Fibroblast of gingiva (primary cell): ENCODE measurements around the gene SLC38A10.
"Not testable (repeated sequence)": the region's sequence is repeated elsewhere in the genome, so short reads cannot be mapped to it uniquely, and the experiment has no call there.

Experiments
- DNase-seq: peaks from one replicate; pipeline ENCODE4 v3.0.0-alpha.2; 2011; ENCODE audit warnings: low read depth

The SLC38A10 gene

DNA sequence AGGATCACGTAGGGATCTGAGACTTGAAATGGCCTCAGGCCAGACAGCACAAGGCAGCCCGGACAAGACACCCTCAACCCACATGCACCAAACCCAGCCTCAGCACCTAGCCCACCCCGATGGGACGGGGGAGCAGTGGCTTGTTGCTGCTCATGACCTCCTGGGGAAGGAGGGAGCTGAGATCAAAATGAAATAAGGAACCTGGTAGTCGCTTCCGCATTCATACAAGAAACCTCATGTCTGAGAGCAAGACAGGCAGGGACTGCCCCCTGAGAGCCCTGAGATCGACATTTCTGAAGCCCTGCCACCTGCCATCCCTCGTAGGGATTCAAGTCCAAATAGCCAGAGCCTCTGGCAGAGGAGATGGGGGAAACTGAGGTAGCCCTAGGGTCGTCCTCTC is 66.7 kb downstream of the SLC38A10 start:
- no peak for DNase-seq

- DNase-seq: not testable (repeated sequence)
Measured at GRCh38 chr17:81227630-81228029, 67.5 kb downstream of the SLC38A10 start.

DNA sequence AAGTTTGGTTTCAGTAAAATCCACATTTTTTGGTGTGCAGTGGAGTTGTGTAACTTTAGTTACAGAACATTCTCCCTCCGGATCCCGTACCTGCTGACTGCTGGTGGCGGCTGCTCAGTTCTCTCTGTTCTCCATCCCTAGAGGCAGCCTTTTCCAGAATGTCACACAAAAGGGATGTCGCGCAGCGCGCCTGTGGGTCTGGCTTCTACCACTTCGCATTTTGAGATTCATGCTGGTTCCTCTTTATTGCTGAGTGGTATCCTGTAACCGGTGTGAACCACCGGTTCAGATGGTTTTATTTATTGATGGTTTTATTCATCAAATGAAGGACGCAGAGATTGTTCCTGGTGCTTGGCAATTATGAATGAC is 71.4 kb downstream of the SLC38A10 start:
- DNase-seq: no peak

DNA sequence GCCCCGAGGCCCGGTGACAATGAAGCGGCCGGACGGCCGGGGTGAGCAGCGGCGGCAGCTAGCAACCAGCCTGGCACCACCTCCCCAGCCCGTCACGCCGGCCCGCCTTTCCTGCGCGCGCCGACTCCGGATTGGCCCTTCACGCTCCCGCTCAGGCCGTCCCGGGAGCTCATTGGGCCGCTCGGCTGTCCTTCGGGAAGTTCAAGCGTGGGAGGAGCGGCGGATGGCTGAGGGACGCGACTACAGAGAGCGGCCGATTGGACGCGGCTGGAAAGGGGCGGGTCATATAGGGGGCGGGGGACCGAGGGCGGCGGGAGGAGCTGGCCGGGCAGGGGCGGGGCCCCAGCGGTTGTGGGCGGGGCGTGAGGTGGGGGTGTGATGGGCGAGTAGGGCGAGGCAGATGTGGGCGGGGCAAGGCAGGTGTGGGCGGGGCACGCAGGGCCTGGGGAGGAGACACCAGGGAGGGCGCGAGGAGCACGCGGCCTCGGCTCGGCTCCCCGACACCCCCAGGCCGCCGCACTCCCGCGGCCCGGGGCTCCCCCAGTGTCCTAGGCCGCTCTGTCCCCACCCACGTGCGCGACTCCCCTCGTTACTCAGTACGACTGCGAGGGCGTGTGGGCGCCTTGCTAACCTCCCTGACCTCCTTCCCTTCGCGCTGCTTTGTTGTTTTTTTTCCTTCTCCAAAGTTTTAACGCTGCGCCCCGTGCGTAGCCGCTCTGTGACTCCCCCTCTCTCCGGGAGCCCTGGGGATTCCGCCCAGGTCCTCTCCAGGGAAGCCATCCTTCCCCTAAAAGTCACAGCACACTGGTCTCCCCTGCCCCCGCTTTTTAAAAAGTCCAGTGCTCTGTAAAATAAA is 72.0 kb downstream of the SLC38A10 start, which contains the start of gene CEP131:
CEP131 (minus strand) TSS at position 60 of the 856 bp plus-strand sequence. CDS start 2,909 bp downstream, outside the sequence.
- peak; percentile 98 for DNase-seq

DNA sequence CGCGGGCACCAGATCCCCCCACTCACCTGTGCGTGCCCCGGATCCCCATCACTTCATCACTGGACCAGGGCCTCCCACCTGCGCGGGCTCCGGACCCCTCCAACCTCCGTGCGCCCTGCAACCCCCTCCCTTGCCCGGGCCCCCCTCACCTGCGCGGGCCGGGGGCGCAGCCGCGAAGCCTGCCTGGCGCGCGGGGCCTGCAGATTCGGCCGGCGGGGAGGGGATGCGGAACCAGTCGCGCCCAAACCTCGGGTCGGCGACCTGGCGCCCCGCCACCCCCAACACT is 72.5 kb downstream of the SLC38A10 start:
- no peak for DNase-seq

GRCh38 chr17:81221842-81222619 is 73.1 kb downstream of the SLC38A10 start:
- DNase-seq: no peak

DNA sequence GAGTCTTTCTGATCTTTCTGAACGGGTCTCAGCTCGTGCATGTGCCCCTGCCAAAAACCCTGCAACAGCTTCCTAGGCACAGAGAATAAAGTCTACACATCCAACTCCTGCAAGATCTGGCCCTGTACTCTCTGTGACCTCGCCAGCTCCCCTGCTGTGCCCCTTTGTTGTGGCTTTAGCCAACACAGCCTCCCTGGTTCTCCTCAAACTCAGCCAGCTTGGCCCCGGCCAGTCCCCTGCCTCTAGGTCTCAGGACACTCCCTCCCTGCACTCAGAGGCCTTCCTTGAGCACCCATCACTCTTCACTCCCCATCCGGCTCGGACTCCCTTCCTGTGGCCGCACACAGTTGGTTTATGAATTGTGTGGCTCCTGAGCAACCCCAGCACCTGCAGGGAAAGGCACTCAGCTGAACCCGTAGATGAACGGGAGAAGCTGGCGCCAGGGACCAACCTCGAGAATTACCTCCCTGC is 73.7 kb downstream of the SLC38A10 start:
- DNase-seq: no peak

DNA sequence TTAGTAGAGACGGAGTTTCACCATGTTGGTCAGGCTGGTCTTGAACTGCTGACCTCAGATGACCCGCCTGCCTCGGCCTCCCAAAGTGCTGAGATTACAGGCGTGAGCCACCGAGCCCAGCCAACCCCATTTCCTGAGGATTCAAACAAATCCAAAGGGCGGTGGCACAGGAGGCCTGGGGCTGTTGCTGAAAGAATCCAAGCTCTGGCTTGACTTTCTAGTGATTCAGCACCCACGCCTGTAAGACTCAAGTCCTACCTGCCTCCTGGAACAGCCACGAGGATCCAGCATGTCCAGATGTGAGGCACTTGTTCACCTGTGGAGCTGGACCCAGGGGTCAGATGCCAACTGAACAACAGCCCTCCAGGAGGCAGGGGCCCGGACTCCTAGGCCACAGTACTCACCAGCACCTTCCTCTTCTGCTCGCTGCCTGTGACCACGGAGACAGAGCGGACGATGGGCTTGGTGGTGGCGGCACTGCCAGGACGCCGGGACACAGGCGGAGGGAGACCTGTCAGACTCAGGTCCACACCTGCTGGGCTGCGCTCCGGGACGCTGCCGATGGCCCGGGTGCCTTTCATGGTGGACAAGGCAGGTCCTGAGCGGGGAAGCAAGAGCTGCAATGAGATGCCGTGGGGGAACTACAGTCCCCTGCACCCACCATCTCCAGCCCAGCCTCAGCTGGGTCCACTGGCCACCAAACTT is 75.5 kb downstream of the SLC38A10 start:
- DNase-seq: no peak

DNA sequence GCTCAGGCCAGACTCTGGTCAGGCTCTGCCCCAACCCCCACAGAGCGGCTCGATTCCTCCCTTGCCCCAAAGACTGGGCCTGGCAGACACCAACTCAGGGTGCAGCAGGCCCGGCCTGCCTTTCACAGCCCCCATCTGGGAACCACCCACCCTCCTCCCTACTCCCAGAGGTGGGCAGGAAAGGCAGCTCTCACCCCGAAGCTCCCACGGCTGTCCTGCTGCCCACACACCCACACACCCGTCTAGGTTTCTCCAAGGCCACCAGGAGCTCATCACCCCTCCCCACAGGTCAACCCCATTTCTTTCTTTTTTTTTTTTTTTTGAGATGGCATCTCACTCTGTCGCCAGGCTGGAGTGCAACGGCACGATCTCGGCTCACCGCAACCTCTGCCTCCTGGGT is 76.1 kb downstream of the SLC38A10 start:
- DNase-seq: no peak

GRCh38 chr17:81218459-81218858 is 76.6 kb downstream of the SLC38A10 start:
- no peak for DNase-seq

DNA sequence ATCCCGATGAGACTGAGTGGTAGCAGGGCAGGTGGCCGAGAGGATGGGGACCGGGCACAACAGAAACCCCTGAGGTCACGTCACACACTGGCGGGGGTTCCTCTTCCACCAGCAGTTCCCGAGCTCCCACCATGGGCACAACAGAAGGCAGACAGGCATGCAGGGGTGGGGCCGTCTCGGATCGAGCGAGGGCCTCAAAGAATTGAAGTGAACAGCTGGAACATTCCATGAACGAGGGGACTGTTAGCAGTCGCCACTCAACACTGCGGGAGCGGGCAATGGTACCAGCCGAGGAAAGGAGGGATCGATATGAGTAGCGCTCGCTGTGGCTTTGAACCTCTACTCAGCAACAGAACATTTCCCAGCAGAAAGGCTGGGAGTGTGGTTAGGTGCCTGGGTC is 77.6 kb downstream of the SLC38A10 start:
- no peak for DNase-seq

GRCh38 chr17:81213978-81214377 is 81.1 kb downstream of the SLC38A10 start:
- DNase-seq: no peak

DNA sequence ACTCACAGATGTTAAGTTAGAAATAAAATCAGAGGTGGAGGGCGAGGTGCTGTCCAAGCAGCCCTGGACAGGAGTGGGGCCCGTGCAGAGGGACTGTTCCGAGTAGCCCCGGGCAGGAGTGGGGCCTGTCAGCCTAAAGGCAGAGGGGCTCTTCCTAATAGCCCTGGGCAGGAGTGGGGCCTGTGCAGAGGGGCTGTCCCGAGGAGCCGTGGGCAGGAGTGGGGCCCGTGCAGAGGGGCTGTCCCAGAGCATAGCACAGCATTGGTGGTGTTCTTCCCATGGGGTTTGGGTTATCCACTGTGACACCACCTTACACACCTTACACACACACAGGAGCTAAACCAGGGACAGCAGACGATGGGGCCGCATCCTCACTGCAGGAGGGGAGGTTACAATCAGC is 82.7 kb downstream of the SLC38A10 start:
- no peak for DNase-seq

GRCh38 chr17:81210868-81211267 is 84.2 kb downstream of the SLC38A10 start:
- DNase-seq: no peak

DNA sequence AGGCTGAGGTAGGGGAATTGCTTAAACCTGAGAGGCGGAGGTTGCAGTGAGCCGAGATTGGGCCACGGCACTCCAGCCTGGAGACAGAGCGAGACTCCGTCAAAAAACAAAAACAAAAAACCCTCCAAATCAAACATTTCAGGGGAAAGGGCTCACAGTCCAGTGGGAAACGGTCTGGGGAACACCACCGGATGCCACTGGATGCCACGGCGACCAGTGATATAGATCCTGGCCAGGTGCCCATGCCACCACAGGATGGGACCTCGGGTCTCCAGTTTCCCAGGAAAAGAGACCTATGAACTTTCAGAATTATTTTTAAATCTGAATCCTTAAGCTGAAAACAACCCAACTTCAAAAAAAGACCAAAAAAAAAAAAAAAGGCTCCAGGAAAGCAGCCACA is 84.6 kb downstream of the SLC38A10 start:
- no peak for DNase-seq

GRCh38 chr17:81209141-81209540 is 86.0 kb downstream of the SLC38A10 start:
- no peak for DNase-seq

DNA sequence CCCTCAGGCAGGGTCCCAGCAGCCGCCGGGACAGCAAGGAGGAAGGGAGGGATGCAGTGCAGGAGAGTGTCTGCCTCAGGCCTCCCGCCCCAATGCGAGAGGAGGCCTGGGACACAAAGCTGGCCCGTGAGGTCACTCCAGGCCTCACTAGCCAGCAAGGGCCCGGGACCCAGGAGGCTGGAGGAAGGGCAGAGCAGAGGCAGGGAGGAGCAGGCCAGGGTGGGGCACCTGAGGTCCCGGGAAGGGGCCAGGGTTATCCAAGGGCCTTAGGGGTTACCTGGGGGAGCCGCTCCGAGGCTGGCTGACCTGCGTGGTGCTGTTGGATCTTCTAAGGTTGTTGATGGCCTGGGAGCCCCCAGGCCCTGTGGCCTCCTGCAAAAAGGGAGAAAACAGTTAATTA is 86.5 kb downstream of the SLC38A10 start:
- no peak for DNase-seq

DNA sequence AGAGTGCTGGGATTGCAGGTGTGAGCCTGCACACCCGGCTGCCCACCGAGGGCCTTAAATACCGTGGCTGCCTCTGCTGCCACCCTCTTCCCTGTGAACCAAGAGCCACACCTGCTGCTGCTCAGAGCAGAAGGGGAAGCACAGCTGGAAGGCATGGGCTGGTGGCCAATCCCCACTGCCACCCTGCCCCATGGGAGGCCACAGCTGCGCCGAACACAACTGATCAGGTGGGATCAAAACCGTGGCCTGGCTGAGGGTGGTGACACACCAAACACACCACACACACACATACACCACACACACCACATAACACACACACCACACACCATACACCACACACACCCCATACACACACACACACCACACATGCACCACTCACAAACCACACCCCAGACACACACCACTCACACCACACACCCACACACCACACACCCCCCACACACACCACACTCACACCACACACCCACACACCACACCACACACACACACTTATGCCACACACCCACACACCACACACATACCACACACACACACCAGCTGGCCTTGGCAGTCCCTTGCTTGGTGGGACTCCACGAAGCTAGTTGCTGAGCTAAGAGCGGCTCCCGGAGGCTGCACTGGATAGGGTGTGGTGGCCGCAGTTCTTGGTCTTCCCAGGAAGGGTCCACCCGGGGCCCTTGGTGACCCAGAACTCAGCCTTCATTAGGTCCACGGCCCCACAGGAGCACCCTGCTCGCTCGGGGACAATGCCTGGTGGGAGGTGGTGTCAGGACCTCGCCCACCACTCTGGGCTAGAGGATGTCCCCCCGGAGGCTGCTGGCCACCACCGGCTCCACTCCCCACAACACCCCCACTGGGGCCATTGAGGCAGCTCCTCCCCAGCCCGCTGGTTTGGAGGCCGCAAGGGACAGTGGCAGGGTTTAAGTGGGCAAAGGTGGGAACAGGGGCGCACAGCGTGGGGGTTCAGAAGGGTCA is 87.2 kb downstream of the SLC38A10 start:
- no peak for DNase-seq

DNA sequence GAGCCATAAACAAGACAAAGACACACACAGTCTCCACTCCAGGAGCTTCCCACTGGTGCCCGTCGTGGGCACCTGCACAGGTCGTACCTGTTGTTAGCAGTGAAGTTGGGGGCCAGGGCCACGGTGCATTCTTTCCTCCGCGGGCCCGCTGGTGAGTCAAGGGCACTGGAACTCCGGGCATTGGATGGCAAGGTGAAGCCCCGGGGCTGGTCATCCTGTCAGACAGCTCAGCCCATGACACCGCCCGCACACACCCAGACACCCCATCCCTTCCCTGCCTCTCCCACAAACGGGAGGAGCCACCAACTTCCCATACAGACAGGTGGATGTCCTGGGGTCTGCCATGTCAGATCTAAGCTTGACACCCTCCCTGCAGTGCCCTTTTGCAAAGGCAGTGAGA is 88.5 kb downstream of the SLC38A10 start:
- DNase-seq: no peak

DNA sequence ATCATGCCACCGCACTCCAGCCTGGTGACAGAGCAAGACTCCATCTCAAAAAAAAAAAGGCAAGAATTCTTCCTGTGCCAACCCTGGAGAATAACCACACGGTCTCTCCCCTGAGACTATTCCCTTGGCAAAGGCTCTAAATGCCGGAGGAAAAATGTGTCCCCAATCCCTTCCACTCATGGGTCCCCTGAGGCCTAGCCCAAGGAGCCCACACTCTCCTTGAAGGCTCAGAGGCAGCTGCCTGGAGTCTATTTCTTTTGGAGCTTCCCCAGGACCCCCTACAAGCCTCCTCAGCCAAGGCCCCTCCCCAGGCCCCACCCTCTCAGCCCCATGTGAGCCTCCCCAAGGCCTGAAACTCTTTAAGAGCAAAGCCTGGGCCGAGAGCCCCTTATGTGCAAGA is 88.9 kb downstream of the SLC38A10 start:
- DNase-seq: no peak

- no peak for DNase-seq
Measured at GRCh38 chr17:81204578-81204977, 90.5 kb downstream of the SLC38A10 start.

DNA sequence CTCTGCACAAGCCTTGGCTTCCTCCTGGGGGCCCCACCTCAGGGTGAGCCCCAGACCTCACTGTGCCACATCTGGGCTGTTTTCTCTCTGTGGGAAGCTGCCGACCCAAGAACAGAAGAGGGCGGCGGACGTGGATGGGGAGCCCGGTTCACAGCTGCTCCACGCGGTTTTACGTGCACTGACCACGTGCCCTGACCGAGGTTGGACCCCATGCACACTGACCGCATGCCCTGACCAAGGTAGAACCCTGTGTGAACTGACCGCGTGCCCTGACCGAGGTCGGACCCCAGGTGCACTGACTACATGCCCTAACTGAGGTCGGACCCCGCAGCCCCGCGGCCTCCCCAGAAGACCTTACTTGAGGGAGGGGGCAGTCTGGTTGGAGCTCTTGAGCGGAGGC is 92.0 kb downstream of the SLC38A10 start:
- DNase-seq: no peak
